NCI-H1105 treated with DMSO at 0.1 percent for 48 hours (cell line): ENCODE measurements around the gene TAS2R41.
"Not testable (repeated sequence)": the region's sequence is repeated elsewhere in the genome, so short reads cannot be mapped to it uniquely, and the experiment has no call there.

Experiments
- DNase-seq: peaks from one replicate; lab custom pipeline; 2025; lab: John Stamatoyannopoulos, UW

Gene TAS2R41

GRCh38 chr7:143518941-143519340, 41.3 kb downstream of the TAS2R41 start:
- DNase-seq, result no peak

GRCh38 chr7:143519411-143520131, 41.9 kb downstream of the TAS2R41 start:
- peak; percentile 85 for DNase-seq

GRCh38 chr7:143522309-143522916, 44.7 kb downstream of the TAS2R41 start:
- DNase-seq, result not testable (repeated sequence)
